H1 (cell line): Measurements from ENCODE around the gene EIF4E2. TPM values are rescaled to one million over a fixed set of nuclear protein-coding genes. Genes with fewer than 3 reads are reported as not detected.

Source experiments
- CTCF ChIA-PET: fragments of 300-600 bp; sonication (Branson Sonifier 250); formaldehyde crosslinking; loops from one replicate; lab custom pipeline; 2021; ENCODE audit not compliant: partially characterized antibody; lab: Charles Lee
- POLR2A ChIA-PET: fragments of 300-600 bp; sonication (Branson Sonifier 250); formaldehyde crosslinking; loops from one replicate; lab custom pipeline; 2021; ENCODE audit warnings: inconsistent platforms; ENCODE audit not compliant: partially characterized antibody; lab: Charles Lee
- DNase-seq, 2 experiments: peaks; one replicate each; pipeline versions ENCODE4 v3.0.0 to v3.0.0-alpha.2; 2010 to 2022; ENCODE audit warnings: low spot score in 2 of 2, low read depth in 1 of 2, mixed read lengths in 1 of 2
- FAIRE-seq: peaks from 2 replicates; lab custom pipeline; 2011; peaks lifted over from hg19 to GRCh38; lab: Jason Lieb, UNC
- H2AFZ ChIP-seq: 2 replicates; pipeline ENCODE4 v1.8.1; 2012; ENCODE audit warnings: low read length, inconsistent platforms
- H2AK5ac ChIP-seq: 2 replicates; pipeline ENCODE4 v1.6.1; 2013; ENCODE audit warnings: low read depth, low read length
- H2BK120ac ChIP-seq: replicated peaks from 2 replicates; pipeline ENCODE3; 2013; ENCODE audit warnings: low read depth, low read length, inconsistent platforms
- H2BK12ac ChIP-seq: 2 replicates; pipeline ENCODE4 v1.6.1; 2013; ENCODE audit warnings: low read depth, low read length
- H2BK15ac ChIP-seq: 2 replicates; pipeline ENCODE4 v1.6.1; 2013; ENCODE audit warnings: low read length
- H2BK20ac ChIP-seq: 2 replicates; pipeline ENCODE4 v1.6.1; 2013; ENCODE audit warnings: low read length
- H2BK5ac ChIP-seq: 2 replicates; pipeline ENCODE4 v1.6.1; 2013; ENCODE audit warnings: low read depth, low read length
- H3K14ac ChIP-seq: 2 replicates; pipeline ENCODE4 v1.6.1; 2013; ENCODE audit warnings: inconsistent platforms; ENCODE audit not compliant: insufficient read length
- H3K18ac ChIP-seq: 2 replicates; pipeline ENCODE4 v1.6.1; 2013; ENCODE audit warnings: low read length; ENCODE audit errors: extremely low read depth
- H3K23ac ChIP-seq: 2 replicates; pipeline ENCODE4 v1.6.1; 2013; ENCODE audit warnings: inconsistent platforms; ENCODE audit not compliant: insufficient read length
- H3K23me2 ChIP-seq: 2 replicates; pipeline ENCODE4 v1.6.1; 2013; ENCODE audit warnings: low read depth, low read length
- H3K27ac ChIP-seq: 2 replicates; pipeline ENCODE4 v1.6.1; 2011; ENCODE audit warnings: low read depth, low read length, inconsistent platforms
- H3K27me3 ChIP-seq, 4 experiments: replicated peaks in 1 of 4; 1 replicate in 1 of 4; 2 replicates in 3 of 4; pipeline versions ENCODE4 v1.6.1 to v1.8.1; 2011 to 2013; ENCODE audit warnings: low read length in 3 of 4, mild to moderate bottlenecking in 3 of 4, inconsistent platforms in 2 of 4, mixed read lengths in 2 of 4, moderate library complexity in 1 of 4; ENCODE audit not compliant: control insufficient read depth in 3 of 4, insufficient read depth in 3 of 4; ENCODE audit errors: extremely low read depth in 1 of 4
- H3K36me3 ChIP-seq, 4 experiments: 2 replicates each; pipeline versions ENCODE4 v1.6.1 to v1.8.1; 2011 to 2013; ENCODE audit warnings: mild to moderate bottlenecking in 4 of 4, low read length in 3 of 4, moderate library complexity in 2 of 4, control low read depth in 1 of 4, inconsistent platforms in 1 of 4; ENCODE audit not compliant: insufficient read depth in 4 of 4, control insufficient read depth in 2 of 4
- H3K4ac ChIP-seq: replicated peaks from 2 replicates; pipeline ENCODE3; 2013; ENCODE audit warnings: low read length, low read depth, mixed read lengths, inconsistent platforms; ENCODE audit not compliant: insufficient read length
- H3K4me1 ChIP-seq, 4 experiments: replicated peaks in 1 of 4; 1 replicate in 1 of 4; 2 replicates in 3 of 4; pipeline versions ENCODE4 v1.6.1 to v1.8.1; 2011 to 2013; ENCODE audit warnings: low read length in 3 of 4, inconsistent platforms in 2 of 4, mixed read lengths in 1 of 4; ENCODE audit not compliant: insufficient read depth in 4 of 4, control insufficient read depth in 3 of 4
- H3K4me2 ChIP-seq, 2 experiments: 2 replicates each; pipeline versions ENCODE4 v1.6.1 to v1.8.1; 2011 to 2013; ENCODE audit warnings: low read depth in 2 of 2, low read length in 2 of 2, control low read depth in 1 of 2, inconsistent platforms in 1 of 2, mild to moderate bottlenecking in 1 of 2; ENCODE audit not compliant: insufficient read depth in 1 of 2
- H3K4me3 ChIP-seq, 4 experiments: fragments of 200-600, 300-600 bp in 1 of 4; sonication (generic), shearing (Covaris generic), sonication (Bioruptor Twin) in 1 of 4; 2 replicates each; pipeline versions ENCODE4 v1.5.1 to v1.8.1; 2011 to 2016; ENCODE audit warnings: low read length in 4 of 4, low read depth in 3 of 4, control low read depth in 2 of 4, inconsistent platforms in 2 of 4, mild to moderate bottlenecking in 2 of 4, mixed read lengths in 1 of 4, moderate library complexity in 1 of 4; ENCODE audit not compliant: insufficient read depth in 2 of 4; ENCODE audit errors: extremely low read depth in 1 of 4
- H3K56ac ChIP-seq: replicated peaks from 2 replicates; pipeline ENCODE3; 2013; ENCODE audit warnings: low read depth, mild to moderate bottlenecking, mixed read lengths, low read length, inconsistent platforms; ENCODE audit not compliant: insufficient read length
- H3K79me1 ChIP-seq: 2 replicates; pipeline ENCODE4 v1.6.1; 2013; ENCODE audit warnings: low read depth, low read length, control low read depth
- H3K79me2 ChIP-seq, 2 experiments: 2 replicates each; pipeline versions ENCODE4 v1.6.1 to v1.8.1; 2012 to 2013; ENCODE audit warnings: low read length in 2 of 2, mild to moderate bottlenecking in 2 of 2, inconsistent platforms in 1 of 2; ENCODE audit not compliant: insufficient read depth in 2 of 2, control insufficient read depth in 1 of 2
- H3K9ac ChIP-seq, 4 experiments: replicated peaks in 1 of 4; 1 replicate in 1 of 4; 2 replicates in 3 of 4; pipeline versions ENCODE4 v1.6.1 to v1.8.1; 2011 to 2013; ENCODE audit warnings: low read depth in 3 of 4, low read length in 3 of 4, control low read depth in 2 of 4, mild to moderate bottlenecking in 2 of 4, moderate library complexity in 2 of 4, inconsistent platforms in 1 of 4; ENCODE audit errors: extremely low read depth in 1 of 4
- H3K9me3 ChIP-seq, 2 experiments: 2 replicates each; pipeline versions ENCODE4 v1.6.1 to v1.8.1; 2012 to 2013; ENCODE audit warnings: mild to moderate bottlenecking in 2 of 2, moderate library complexity in 2 of 2, control low read depth in 1 of 2, inconsistent platforms in 1 of 2, low read depth in 1 of 2, low read length in 1 of 2, mixed read lengths in 1 of 2; ENCODE audit not compliant: insufficient read depth in 2 of 2
- H4K20me1 ChIP-seq, 2 experiments: replicated peaks in 1 of 2; 2 replicates each; pipeline versions ENCODE3 to v1.8.1; 2011 to 2013; ENCODE audit warnings: inconsistent platforms in 2 of 2, low read length in 2 of 2, mild to moderate bottlenecking in 1 of 2; ENCODE audit not compliant: insufficient read depth in 2 of 2, control insufficient read depth in 1 of 2
- H4K5ac ChIP-seq: 2 replicates; pipeline ENCODE4 v1.6.1; 2013; ENCODE audit warnings: low read length, low read depth, mixed read lengths, inconsistent platforms; ENCODE audit not compliant: insufficient read length
- H4K8ac ChIP-seq: 2 replicates; pipeline ENCODE4 v1.8.0; 2013; ENCODE audit warnings: mild to moderate bottlenecking, moderate library complexity, low read length, inconsistent platforms; ENCODE audit not compliant: insufficient read depth; ENCODE audit errors: extremely low read depth
- H4K91ac ChIP-seq: replicated peaks from 2 replicates; pipeline ENCODE3; 2013; ENCODE audit warnings: low read length, mixed read lengths, inconsistent platforms; ENCODE audit not compliant: insufficient read length
- EP300 ChIP-seq, 2 experiments: IDR thresholded peaks; 1 replicate in 1 of 2; 2 replicates in 1 of 2; pipeline ENCODE4 v1.6.1; 2011 to 2012; ENCODE audit warnings: low read depth in 2 of 2, low read length in 2 of 2, mild to moderate bottlenecking in 2 of 2, borderline replicate concordance in 1 of 2, inconsistent platforms in 1 of 2, moderate library complexity in 1 of 2
- EZH2 ChIP-seq: fragments of 200-600 bp; sonication (generic); IDR thresholded peaks from 2 replicates; pipeline ENCODE4 v1.7.1; 2012; ENCODE audit warnings: low read depth, mild to moderate bottlenecking, moderate library complexity, low read length, inconsistent platforms; ENCODE audit not compliant: severe bottlenecking
- GABPA ChIP-seq: IDR thresholded peaks from 2 replicates; pipeline ENCODE4 v1.6.1; 2011; ENCODE audit warnings: mild to moderate bottlenecking, low read length, moderate library complexity, borderline replicate concordance; ENCODE audit not compliant: insufficient read depth
- JUND ChIP-seq: IDR thresholded peaks from 2 replicates; pipeline ENCODE4 v1.6.1; 2011; ENCODE audit warnings: mild to moderate bottlenecking, improper control_type of control experiment, low read length
- MAX ChIP-seq: IDR thresholded peaks from 2 replicates; pipeline ENCODE4 v1.6.1; 2012; ENCODE audit warnings: inconsistent platforms
- PHF8 ChIP-seq: fragments of 200-600 bp; sonication (generic); conservative IDR thresholded peaks from 2 replicates; pipeline ENCODE4 v1.7.1; 2012; ENCODE audit warnings: low read depth, mild to moderate bottlenecking, inconsistent platforms, low read length, moderate library complexity
- RBBP5 ChIP-seq: IDR thresholded peaks from 2 replicates; pipeline ENCODE4 v1.7.1; 2012; ENCODE audit warnings: low read depth, mild to moderate bottlenecking, inconsistent platforms, low read length, moderate library complexity, borderline replicate concordance
- RNF2 ChIP-seq: fragments of 200-900, 300-1000 bp; sonication (generic); IDR thresholded peaks from 2 replicates; pipeline ENCODE4 v1.7.1; 2016; ENCODE audit warnings: borderline replicate concordance, low read depth, mild to moderate bottlenecking, antibody characterized with exemption, low read length; ENCODE audit not compliant: poor library complexity, severe bottlenecking; ENCODE audit errors: missing control alignments
- SIN3A ChIP-seq, 2 experiments: IDR thresholded peaks in 1 of 2; conservative IDR thresholded peaks in 1 of 2; 2 replicates each; pipeline ENCODE4 v1.6.1; 2011 to 2012; ENCODE audit warnings: low read length in 2 of 2, improper control_type of control experiment in 1 of 2, low read depth in 1 of 2, mild to moderate bottlenecking in 1 of 2
- SIX5 ChIP-seq: IDR thresholded peaks from 2 replicates; pipeline ENCODE4 v1.6.1; 2011; ENCODE audit warnings: mild to moderate bottlenecking, low read depth, low read length
- SP1 ChIP-seq: IDR thresholded peaks from 2 replicates; pipeline ENCODE4 v1.6.1; 2011; ENCODE audit warnings: low read depth, low read length
- SRF ChIP-seq: IDR thresholded peaks from 2 replicates; pipeline ENCODE4 v1.6.1; 2011; ENCODE audit warnings: mild to moderate bottlenecking, low read depth, low read length, moderate library complexity
- WGBS, 2 experiments: shearing (Covaris generic) in 1 of 2; methylation state at CpG; one replicate each; pipeline versions ENCODE4 v1.1.6 to v1.1.7; 2013 to 2015; ENCODE audit warnings: low lambda C conversion rate in 2 of 2, mixed read lengths in 2 of 2, inconsistent platforms in 1 of 2, low coverage in 1 of 2, missing lambda C conversion rate in 1 of 2; ENCODE audit not compliant: insufficient replicate concordance in 2 of 2, insufficient coverage in 1 of 2, insufficient read length in 1 of 2; ENCODE audit errors: extremely low coverage in 1 of 2, missing lambda C conversion rate in 1 of 2; 5-methylcytosine and 5-hydroxymethylcytosine counted together
- polyA plus RNA-seq, 7 experiments: library from polyadenylated mRNA; depleted of rRNA in 3 of 7; stranded (reverse) in 5 of 7; unstranded in 2 of 7; fragments of >200 nt in 5 of 7; fragments of 200-250 nt in 2 of 7; gene quantifications; 1 replicate in 5 of 7; 2 replicates in 1 of 7; 4 replicates in 1 of 7; pipeline versions ENCODE4 v1.2.1 to v1.2.3, GENCODE V29; 2011 to 2013; ENCODE audit warnings: missing spikeins in 2 of 7, mixed read lengths in 2 of 7
- total RNA-seq: library from RNA; stranded (reverse); fragmentation: NEBNext Ultra II Directional; extraction: Animal tissue kit (Norgen Biotek cat#: 25700); gene quantifications from 2 replicates; pipeline ENCODE4 v1.2.1, GENCODE V29; 2021

EIF4E2 gene
- total and polyA plus RNA-seq, 2 of the 8 experiments (the other 6 are each of a cell fraction or from before 2014, with no cell fraction given), result 39.4 to 114 TPM

GRCh38 chr2:232502511-232502910 is 48.0 kb upstream of the EIF4E2 start:
- peak overlapping the region; percentile 100 for H3K4me2 ChIP-seq
- no peak for FAIRE-seq
- no peak for TF ChIP-seq JUND
- no peak for TF ChIP-seq RNF2
- TF ChIP-seq RBBP5, result no peak; the same call in 1 of the 2 replicates
- TF ChIP-seq MAX, result peak; percentile 67
- no peak for TF ChIP-seq GABPA
- TF ChIP-seq EZH2, result no peak
- TF ChIP-seq EP300 (IDR thresholded peaks at IDR 0.05; ENCODE audit: borderline replicate concordance in 1 of 2, low read depth in 2 of 2, low read length in 2 of 2), result no peak
- TF ChIP-seq SIX5, result no peak
- peak in 1 of 2 experiments; percentile 28; a peak in 1 of 4 replicates for TF ChIP-seq SIN3A (conservative IDR thresholded peaks at IDR 0.05 in 1 of 2, IDR thresholded peaks at IDR 0.05 in 1 of 2; ENCODE audit: low read depth in 1 of 2, low read length in 2 of 2)
- TF ChIP-seq SRF, result no peak
- no peak for TF ChIP-seq PHF8
- no peak for TF ChIP-seq SP1

More at GRCh38 chr2:232502511-232502910, 48.0 kb upstream of the EIF4E2 start:
- Histone ChIP-seq H2BK120ac (no peak overlapping the region), H3K9ac (peak overlapping the region in 1 of 4 experiments; percentile 60; a peak in 1 of 7 replicates), H4K8ac (no peak overlapping the region), H4K20me1 (peaks cover 0 to 2% of the 10 kb centered on the region in 2 experiments), H3K27ac (no peak overlapping the region), H3K9me3 (no peaks in the 10 kb centered on the region), H2BK5ac (peak overlapping the region; percentile 71), H3K4ac (peak overlapping the region; percentile 96), H4K5ac (peak overlapping the region; percentile 54), H3K27me3 (peaks cover 15 to 48% (median 42%) of the 10 kb centered on the region in 4 experiments), H3K23ac (no peak overlapping the region), H3K4me1 (peaks cover 0 to 28% (median 17%) of the 10 kb centered on the region in 4 experiments; a peak in 6 of 7 replicates), H2AFZ (no peak overlapping the region), H3K23me2 (peaks cover 12% of the 10 kb centered on the region), H2AK5ac (no peak overlapping the region), H3K79me1 (no peaks in the 10 kb centered on the region), H4K91ac (peak overlapping the region; percentile 94), H3K14ac (peak overlapping the region; percentile 96), H2BK20ac (no peak overlapping the region), H2BK15ac (peak overlapping the region; percentile 99; the same call in 1 of the 2 replicates), H3K36me3 (no peaks in the 10 kb centered on the region), H3K4me3 (peak overlapping the region; percentile 39 to 84 (median 56)), H3K79me2 (no peaks in the 10 kb centered on the region), H2BK12ac (peak overlapping the region; percentile 93; the same call in 1 of the 2 replicates), H3K56ac (no peak overlapping the region), H3K18ac (no peak overlapping the region; the same call in none of the 2 replicates)
- ChIA-PET CTCF (interaction anchor here (0.9 to 2.9 kb wide), 6 partner anchors 10 to 94 kb away, joined by 3 to 13 read pairs (median 3); no protein-coding TSS in a partner anchor), POLR2A (interaction anchor here (1.3 kb wide), 1 partner anchor 18 kb away, joined by 4 read pairs; the partner anchor contains the start of gene PRSS56)
- WGBS, 2 experiments, result 3% methylated on average over 20 of the region's 21 CpGs; no CpG with 5 or more reads in 1 of the 2 experiments
- no peak for DNase-seq
